H1 (cell line): Measurements from ENCODE around the gene MLLT6.

ENCODE experiments used
- CTCF ChIP-seq, 3 experiments: IDR thresholded peaks; 1 replicate in 2 of 3; 2 replicates in 1 of 3; pipeline versions ENCODE4 v1.5.1 to v1.6.1; 2011; ENCODE audit warnings: low read length in 3 of 3, mild to moderate bottlenecking in 3 of 3, inconsistent platforms in 2 of 3, low read depth in 1 of 3, moderate library complexity in 1 of 3; ENCODE audit not compliant: insufficient read depth in 1 of 3; ENCODE audit errors: control extremely low read depth in 1 of 3
- JUND ChIP-seq: IDR thresholded peaks from 2 replicates; pipeline ENCODE4 v1.6.1; 2011; ENCODE audit warnings: mild to moderate bottlenecking, improper control_type of control experiment, low read length
- KDM1A ChIP-seq: fragments of 200-600, 300-600 bp; sonication (generic); IDR thresholded peaks from 2 replicates; pipeline ENCODE4 v1.7.1; 2016; ENCODE audit warnings: mild to moderate bottlenecking, low read length, borderline replicate concordance
- POLR2A ChIP-seq, 2 experiments: IDR thresholded peaks; 1 replicate in 1 of 2; 2 replicates in 1 of 2; pipeline ENCODE4 v1.6.1; 2011; ENCODE audit warnings: low read depth in 2 of 2, low read length in 2 of 2, mild to moderate bottlenecking in 2 of 2; ENCODE audit errors: control extremely low read depth in 1 of 2
- POU5F1 ChIP-seq: IDR thresholded peaks from 2 replicates; pipeline ENCODE4 v1.6.1; 2011; ENCODE audit warnings: low read depth, mild to moderate bottlenecking, low read length, moderate library complexity
- TEAD4 ChIP-seq: IDR thresholded peaks from 2 replicates; pipeline ENCODE4 v1.6.1; 2012; ENCODE audit warnings: low read depth, low read length, inconsistent platforms, mixed read lengths

GRCh38 chr17:38747463-38748148, 42.5 kb downstream of the MLLT6 start:
- no peak for TF ChIP-seq POLR2A (IDR thresholded peaks at IDR 0.05; ENCODE audit: control extremely low read depth in 1 of 2, low read depth in 2 of 2, low read length in 2 of 2)
- no peak for TF ChIP-seq CTCF (IDR thresholded peaks at IDR 0.05; ENCODE audit: control extremely low read depth in 1 of 3, insufficient read depth in 1 of 3, low read depth in 1 of 3, low read length in 3 of 3)
- no peak for TF ChIP-seq POU5F1
- no peak for TF ChIP-seq KDM1A
- TF ChIP-seq JUND = no peak
- no peak for TF ChIP-seq TEAD4
